Keratinocyte (primary cell): ENCODE measurements around the gene ZMYND8. TPM values are rescaled to one million over a fixed set of nuclear protein-coding genes. Genes with fewer than 3 reads are reported as not detected.

Experiments used
- DNase-seq: peaks from one replicate; pipeline ENCODE4 v3.0.0-alpha.2; 2011; ENCODE audit warnings: low read depth, missing footprints, low spot score
- FAIRE-seq: peaks from 2 replicates; lab custom pipeline; 2011; peaks lifted over from hg19 to GRCh38; lab: Jason Lieb, UNC
- H2AFZ ChIP-seq: 2 replicates; pipeline ENCODE4 v1.6.0; 2012; ENCODE audit warnings: low read length, control low read depth, inconsistent platforms; ENCODE audit not compliant: control insufficient read depth
- H3K27ac ChIP-seq: 2 replicates; pipeline ENCODE4 v1.5.1; 2011; ENCODE audit warnings: low read length; ENCODE audit not compliant: control insufficient read depth, insufficient read depth
- H3K27me3 ChIP-seq: 3 replicates; pipeline ENCODE4 v1.6.0; 2011; ENCODE audit warnings: low read length; ENCODE audit not compliant: control insufficient read depth, insufficient read depth; ENCODE audit errors: extremely low read depth
- H3K36me3 ChIP-seq, 2 experiments: 2 replicates in 1 of 2; 3 replicates in 1 of 2; pipeline ENCODE4 v1.5.1; 2011; ENCODE audit warnings: low read length in 2 of 2, mild to moderate bottlenecking in 1 of 2; ENCODE audit not compliant: control insufficient read depth in 2 of 2, insufficient read depth in 2 of 2; ENCODE audit errors: extremely low read depth in 1 of 2
- H3K4me1 ChIP-seq: 3 replicates; pipeline ENCODE4 v1.5.1; 2011; ENCODE audit warnings: low read length; ENCODE audit not compliant: control insufficient read depth, insufficient read depth; ENCODE audit errors: extremely low read depth
- H3K4me2 ChIP-seq: 3 replicates; pipeline ENCODE4 v1.6.0; 2011; ENCODE audit warnings: low read depth, low read length; ENCODE audit not compliant: control insufficient read depth, insufficient read depth; ENCODE audit errors: extremely low read depth
- H3K4me3 ChIP-seq, 3 experiments: fragments of 200-600 bp in 1 of 3; sonication (generic) in 1 of 3; 2 replicates in 2 of 3; 3 replicates in 1 of 3; pipeline ENCODE4 v1.5.1; 2011 to 2016; ENCODE audit warnings: low read length in 3 of 3, mild to moderate bottlenecking in 3 of 3, control low read depth in 2 of 3, inconsistent platforms in 1 of 3, low read depth in 1 of 3, mixed read lengths in 1 of 3, mixed run types in 1 of 3, moderate library complexity in 1 of 3; ENCODE audit not compliant: control insufficient read depth in 2 of 3, insufficient read depth in 2 of 3; ENCODE audit errors: extremely low read depth in 1 of 3
- H3K79me2 ChIP-seq: 2 replicates; pipeline ENCODE4 v1.6.0; 2012; ENCODE audit warnings: low read length; ENCODE audit not compliant: control insufficient read depth, insufficient read depth
- H3K9ac ChIP-seq: 3 replicates; pipeline ENCODE4 v1.6.0; 2011; ENCODE audit warnings: low read length; ENCODE audit not compliant: control insufficient read depth, insufficient read depth; ENCODE audit errors: extremely low read depth
- H3K9me1 ChIP-seq: 3 replicates; pipeline ENCODE4 v1.6.0; 2011; ENCODE audit warnings: low read length; ENCODE audit not compliant: control insufficient read depth, insufficient read depth; ENCODE audit errors: extremely low read depth
- H3K9me3 ChIP-seq: 2 replicates; pipeline ENCODE4 v1.5.1; 2012; ENCODE audit warnings: low read depth, low read length; ENCODE audit not compliant: control insufficient read depth
- H4K20me1 ChIP-seq: 3 replicates; pipeline ENCODE4 v1.6.0; 2011; ENCODE audit warnings: low read length; ENCODE audit not compliant: control insufficient read depth, insufficient read depth; ENCODE audit errors: extremely low read depth
- CTCF ChIP-seq, 3 experiments: IDR thresholded peaks in 1 of 3; conservative IDR thresholded peaks in 1 of 3; optimal IDR thresholded peaks in 1 of 3; 2 replicates in 2 of 3; 3 replicates in 1 of 3; pipeline versions ENCODE3 to v1.5.1; 2011; ENCODE audit warnings: low read length in 3 of 3, mild to moderate bottlenecking in 3 of 3, moderate library complexity in 2 of 3, control low read depth in 1 of 3, inconsistent platforms in 1 of 3; ENCODE audit not compliant: insufficient read depth in 2 of 3; ENCODE audit errors: extremely low read depth in 1 of 3
- EZH2 ChIP-seq: IDR thresholded peaks from one replicate; pipeline ENCODE4 v1.6.1; 2012; ENCODE audit warnings: inconsistent platforms, mild to moderate bottlenecking, low read length, moderate library complexity
- dilution Hi-C: fragments of 300-500 bp; cut with MboI; formaldehyde crosslinking; loops from one replicate; pipeline ENCODE4 v1.7.0; 2020; ENCODE audit warnings: low sequenced_read_pairs; ENCODE audit not compliant: extremely low pct_ligation_motif_present
- polyA plus RNA-seq, 5 experiments: library from polyadenylated mRNA; depleted of rRNA in 3 of 5; stranded (reverse) in 3 of 5; stranded (forward) in 1 of 5; unstranded in 1 of 5; fragments of >200 nt; gene quantifications; 1 replicate in 1 of 5; 2 replicates in 3 of 5; 3 replicates in 1 of 5; pipeline versions ENCODE4 v1.2.1 to v1.2.3, GENCODE V29; 2011 to 2012; ENCODE audit warnings: missing spikeins in 2 of 5, low read depth in 1 of 5, low replicate concordance in 1 of 5

The ZMYND8 gene
- polyA plus RNA-seq, 1 donor (not counting 4 experiments of a cell fraction or from before 2014, with no cell fraction given): 39.8 TPM

- DNase-seq (no peak), FAIRE-seq (no peak)
- H3K36me3 ChIP-seq: peaks cover 6 to 25% of the 10 kb centered on the region in 2 experiments
- H2AFZ ChIP-seq: no peak overlapping the region
- H3K9me3 ChIP-seq: no peaks in the 10 kb centered on the region
- H3K9me1 ChIP-seq: no peaks in the 10 kb centered on the region
- H3K4me3 ChIP-seq: no peak overlapping the region
- H3K4me1 ChIP-seq: peaks cover under 1% of the 10 kb centered on the region
- no peaks in the 10 kb centered on the region for H4K20me1 ChIP-seq
- no peak overlapping the region for H3K9ac ChIP-seq
- dilution Hi-C loops: no loop called here
- H3K27ac ChIP-seq: no peak overlapping the region
- H3K27me3 ChIP-seq: no peaks in the 10 kb centered on the region
- H3K4me2 ChIP-seq: no peak overlapping the region
- peaks cover 94% of the 10 kb centered on the region for H3K79me2 ChIP-seq
- TF ChIP-seq CTCF (optimal IDR thresholded peaks at IDR 0.05 in 1 of 3, IDR thresholded peaks at IDR 0.05 in 1 of 3, conservative IDR thresholded peaks at IDR 0.05 in 1 of 3; ENCODE audit: extremely low read depth in 1 of 3, insufficient read depth in 2 of 3, low read length in 3 of 3) (no peak), EZH2 (no peak)
Measured at GRCh38 chr20:47343007-47343472, 13.5 kb downstream of the ZMYND8 start.

- no peak for FAIRE-seq
- Histone ChIP-seq H3K36me3 (peaks cover 8 to 18% of the 10 kb centered on the region in 2 experiments), H3K79me2 (peaks cover 79% of the 10 kb centered on the region), H2AFZ (no peak overlapping the region), H3K27me3 (no peaks in the 10 kb centered on the region), H3K4me3 (no peak overlapping the region), H3K9ac (no peak overlapping the region), H3K4me1 (peaks cover 15% of the 10 kb centered on the region), H3K9me3 (no peaks in the 10 kb centered on the region), H4K20me1 (no peaks in the 10 kb centered on the region), H3K9me1 (no peaks in the 10 kb centered on the region), H3K27ac (no peak overlapping the region), H3K4me2 (no peak overlapping the region)
- DNase-seq: no peak
- TF ChIP-seq EZH2 (no peak), CTCF (optimal IDR thresholded peaks at IDR 0.05 in 1 of 3, IDR thresholded peaks at IDR 0.05 in 1 of 3, conservative IDR thresholded peaks at IDR 0.05 in 1 of 3; ENCODE audit: extremely low read depth in 1 of 3, insufficient read depth in 2 of 3, low read length in 3 of 3) (no peak)
- dilution Hi-C loops: loop anchor here (10.0 kb wide), 1 partner anchor 63 kb away; no protein-coding TSS in a partner anchor
Measured at GRCh38 chr20:47338131-47338628, 18.3 kb downstream of the ZMYND8 start.
